ENCODE data around the gene C4BPA.

C4BPA gene

DNA sequence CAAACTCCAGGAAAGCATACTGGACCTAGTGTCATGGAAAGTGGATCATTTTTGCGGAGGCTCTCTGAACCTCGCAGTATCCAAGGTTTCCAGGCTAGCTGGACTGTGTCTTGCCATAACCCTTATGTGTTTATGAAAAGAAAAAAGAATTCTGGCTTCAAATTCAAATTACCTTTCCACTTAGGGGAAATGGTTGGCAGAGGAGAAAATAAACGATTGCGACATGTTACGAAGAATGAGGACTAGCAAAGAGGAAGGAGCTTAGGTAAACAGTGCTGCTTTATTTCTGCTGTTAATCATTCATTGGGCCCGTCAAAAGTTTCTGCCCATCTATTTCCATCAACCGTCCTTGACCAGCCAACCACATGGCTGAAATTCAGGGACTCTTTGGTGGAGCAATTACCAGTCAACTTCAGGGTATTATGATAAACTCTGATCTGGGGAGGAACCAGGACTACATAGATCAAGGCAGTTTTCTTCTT lies at the start of gene C4BPA:
TSS of gene C4BPA (plus strand) at position 342 of the 482 bp plus-strand sequence. CDS start 8,793 bp downstream, outside the sequence.
- Histone ChIP-seq H3K27me3 (ENCODE audit: insufficient read depth, poor library complexity, severe bottlenecking) (peaks cover 2% of the 10 kb centered on the region), H3K36me3 (ENCODE audit: low read depth) (no peaks in the 10 kb centered on the region), H3K27ac (ENCODE audit: poor library complexity, severe bottlenecking) (no peak within 1 kb of the TSS), H3K4me1 (ENCODE audit: insufficient read depth, poor library complexity, severe bottlenecking) (no peaks in the 10 kb centered on the region), H3K9me3 (ENCODE audit: severe bottlenecking) (no peaks in the 10 kb centered on the region), H3K4me3 (ENCODE audit: severe bottlenecking) (no peak within 1 kb of the TSS)
- DNase-seq (ENCODE audit: low spot score) (no peak), ATAC-seq (ENCODE audit: low read depth) (no peak)
- TF ChIP-seq, protein P1, sequence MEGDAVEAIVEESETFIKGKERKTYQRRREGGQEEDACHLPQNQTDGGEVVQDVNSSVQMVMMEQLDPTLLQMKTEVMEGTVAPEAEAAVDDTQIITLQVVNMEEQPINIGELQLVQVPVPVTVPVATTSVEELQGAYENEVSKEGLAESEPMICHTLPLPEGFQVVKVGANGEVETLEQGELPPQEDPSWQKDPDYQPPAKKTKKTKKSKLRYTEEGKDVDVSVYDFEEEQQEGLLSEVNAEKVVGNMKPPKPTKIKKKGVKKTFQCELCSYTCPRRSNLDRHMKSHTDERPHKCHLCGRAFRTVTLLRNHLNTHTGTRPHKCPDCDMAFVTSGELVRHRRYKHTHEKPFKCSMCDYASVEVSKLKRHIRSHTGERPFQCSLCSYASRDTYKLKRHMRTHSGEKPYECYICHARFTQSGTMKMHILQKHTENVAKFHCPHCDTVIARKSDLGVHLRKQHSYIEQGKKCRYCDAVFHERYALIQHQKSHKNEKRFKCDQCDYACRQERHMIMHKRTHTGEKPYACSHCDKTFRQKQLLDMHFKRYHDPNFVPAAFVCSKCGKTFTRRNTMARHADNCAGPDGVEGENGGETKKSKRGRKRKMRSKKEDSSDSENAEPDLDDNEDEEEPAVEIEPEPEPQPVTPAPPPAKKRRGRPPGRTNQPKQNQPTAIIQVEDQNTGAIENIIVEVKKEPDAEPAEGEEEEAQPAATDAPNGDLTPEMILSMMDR (IDR thresholded peaks at IDR 0.05; ENCODE audit: poor library complexity, severe bottlenecking): no peak

DNA sequence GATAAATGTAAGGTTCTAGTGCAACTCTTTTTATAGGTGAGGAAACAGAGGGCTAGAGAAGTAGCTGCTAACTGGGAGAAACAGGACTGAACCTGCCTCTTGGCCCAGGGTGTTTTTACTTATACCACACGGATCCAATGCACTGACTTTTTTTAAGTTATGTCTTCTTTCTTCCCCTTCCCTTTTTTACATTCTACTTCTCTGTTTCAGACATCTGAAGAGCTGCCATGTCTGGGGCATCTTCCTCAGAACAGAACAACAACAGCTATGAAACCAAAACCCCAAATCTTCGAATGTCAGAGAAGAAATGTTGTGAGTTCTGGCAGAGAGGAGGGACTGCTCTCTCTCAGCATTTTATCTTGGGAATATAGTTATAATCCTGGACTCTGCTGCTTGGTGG lies 49.5 kb upstream of the C4BPA start:
- TF ChIP-seq, protein P1 (IDR thresholded peaks at IDR 0.05; ENCODE audit: poor library complexity, severe bottlenecking): no peak
- H3K27ac ChIP-seq (ENCODE audit: poor library complexity, severe bottlenecking): no peak overlapping the region
- no peak for ATAC-seq (ENCODE audit: low read depth)

DNA sequence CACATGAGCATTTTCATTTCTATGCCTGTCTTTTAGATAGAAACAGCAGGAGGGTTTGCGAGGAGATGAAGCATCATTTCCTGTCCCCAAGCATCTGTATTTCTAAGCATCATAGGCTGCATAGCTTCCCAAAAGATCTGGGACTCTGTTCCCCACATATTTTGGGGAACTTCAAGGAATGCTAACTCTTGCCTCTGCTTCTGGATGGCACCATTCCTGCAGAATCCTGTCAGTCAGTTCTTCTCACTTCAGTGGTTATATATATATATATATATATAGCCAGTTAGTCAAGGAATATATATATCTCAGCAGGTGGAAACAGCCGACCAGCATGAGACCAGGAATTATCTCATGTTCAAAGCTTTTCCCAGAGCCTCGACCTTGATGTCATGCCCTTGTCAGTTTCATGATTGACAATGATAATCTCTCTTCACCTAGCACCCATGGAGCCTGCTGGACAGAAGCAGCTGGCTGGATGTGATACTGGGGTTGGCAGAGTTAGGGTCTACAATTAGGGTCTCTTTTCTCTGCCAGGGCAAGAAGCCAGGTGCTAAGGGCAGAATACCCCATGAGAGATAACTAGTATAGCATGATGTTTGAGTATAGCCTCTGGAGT lies 48.5 kb upstream of the C4BPA start:
- peaks cover 11% of the 10 kb centered on the region for H3K4me1 ChIP-seq (ENCODE audit: insufficient read depth, poor library complexity, severe bottlenecking)
- peaks cover 17% of the 10 kb centered on the region; the same call in 1 of the 2 replicates for H3K36me3 ChIP-seq (ENCODE audit: low read depth)
- TF ChIP-seq, protein P1 (IDR thresholded peaks at IDR 0.05; ENCODE audit: poor library complexity, severe bottlenecking): no peak
- H3K4me3 ChIP-seq (ENCODE audit: severe bottlenecking): no peak overlapping the region
- H3K27ac ChIP-seq (ENCODE audit: poor library complexity, severe bottlenecking): no peak overlapping the region
- ATAC-seq (ENCODE audit: low read depth): no peak
- no peaks in the 10 kb centered on the region for H3K9me3 ChIP-seq (ENCODE audit: severe bottlenecking)
- no peaks in the 10 kb centered on the region for H3K27me3 ChIP-seq (ENCODE audit: insufficient read depth, poor library complexity, severe bottlenecking)
- DNase-seq (ENCODE audit: low spot score): no peak

More for the DNA sequence above, 49.5 kb upstream of the C4BPA start:
- no peak overlapping the region for H3K4me3 ChIP-seq (ENCODE audit: severe bottlenecking)
- no peak for DNase-seq (ENCODE audit: low spot score)
- H3K27me3 ChIP-seq (ENCODE audit: insufficient read depth, poor library complexity, severe bottlenecking): no peaks in the 10 kb centered on the region
- peaks cover 15% of the 10 kb centered on the region for H3K4me1 ChIP-seq (ENCODE audit: insufficient read depth, poor library complexity, severe bottlenecking)
- H3K9me3 ChIP-seq (ENCODE audit: severe bottlenecking): no peaks in the 10 kb centered on the region
- peaks cover 11% of the 10 kb centered on the region for H3K36me3 ChIP-seq (ENCODE audit: low read depth)

DNA sequence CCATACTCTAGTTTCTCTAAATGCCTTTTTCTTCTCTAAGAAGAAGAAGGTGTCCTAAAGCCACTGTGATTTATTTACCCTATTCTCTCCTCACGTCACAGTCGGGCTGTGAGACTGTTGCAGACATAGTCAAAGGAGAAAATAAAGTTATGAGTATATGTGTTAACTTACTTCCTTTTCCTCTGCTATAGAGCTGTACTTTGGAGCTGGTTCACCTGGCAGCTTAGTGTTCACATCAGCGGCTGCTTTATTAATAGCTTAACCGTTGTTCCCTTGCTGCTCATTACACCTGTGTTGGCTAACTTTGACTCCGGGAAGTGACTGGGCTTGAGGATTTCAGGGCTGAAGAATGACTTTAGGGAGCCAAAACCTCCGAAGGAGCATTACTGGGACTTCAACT lies 47.4 kb upstream of the C4BPA start:
- peaks cover 6% of the 10 kb centered on the region for H3K4me1 ChIP-seq (ENCODE audit: insufficient read depth, poor library complexity, severe bottlenecking)
- TF ChIP-seq, protein P1 (IDR thresholded peaks at IDR 0.05; ENCODE audit: poor library complexity, severe bottlenecking): no peak
- ATAC-seq (ENCODE audit: low read depth) (no peak), DNase-seq (ENCODE audit: low spot score) (no peak)
- H3K4me3 ChIP-seq (ENCODE audit: severe bottlenecking): no peak overlapping the region
- H3K27me3 ChIP-seq (ENCODE audit: insufficient read depth, poor library complexity, severe bottlenecking): no peaks in the 10 kb centered on the region
- H3K9me3 ChIP-seq (ENCODE audit: severe bottlenecking): no peaks in the 10 kb centered on the region
- H3K27ac ChIP-seq (ENCODE audit: poor library complexity, severe bottlenecking): no peak overlapping the region
- H3K36me3 ChIP-seq (ENCODE audit: low read depth): peaks cover 24% of the 10 kb centered on the region

DNA sequence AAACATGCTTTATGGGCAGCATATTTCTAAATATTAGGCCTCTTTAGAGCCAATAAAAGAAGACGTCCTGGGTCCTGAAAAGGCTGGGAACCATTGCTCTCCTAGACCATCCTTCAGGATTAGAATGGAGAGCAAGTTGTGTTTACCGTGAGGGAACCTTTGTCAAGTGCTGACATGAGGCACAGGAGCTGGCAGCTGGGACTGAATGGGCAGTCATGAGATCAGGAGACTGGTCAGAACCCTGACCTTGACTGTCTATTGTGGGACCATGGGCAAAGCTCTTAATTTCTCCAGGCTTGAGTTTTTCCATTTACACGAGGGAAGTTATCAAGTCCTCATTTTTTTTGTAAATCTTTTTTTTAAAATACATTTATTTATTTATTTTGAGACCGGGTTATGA lies 45.8 kb upstream of the C4BPA start:
- Histone ChIP-seq H3K4me3 (ENCODE audit: severe bottlenecking) (no peak overlapping the region), H3K36me3 (ENCODE audit: low read depth) (peaks cover 36% of the 10 kb centered on the region), H3K4me1 (ENCODE audit: insufficient read depth, poor library complexity, severe bottlenecking) (no peaks in the 10 kb centered on the region), H3K9me3 (ENCODE audit: severe bottlenecking) (no peaks in the 10 kb centered on the region), H3K27me3 (ENCODE audit: insufficient read depth, poor library complexity, severe bottlenecking) (no peaks in the 10 kb centered on the region), H3K27ac (ENCODE audit: poor library complexity, severe bottlenecking) (no peak overlapping the region)
- no peak for ATAC-seq (ENCODE audit: low read depth)
- DNase-seq (ENCODE audit: low spot score): no peak
- TF ChIP-seq, protein P1 (IDR thresholded peaks at IDR 0.05; ENCODE audit: poor library complexity, severe bottlenecking): no peak

Data from RWPE2 (cell line).